ENCODE results near the gene RAB9A. TPM values are rescaled to one million over a fixed set of nuclear protein-coding genes. Genes with fewer than 3 reads are reported as not detected.

The RAB9A gene
- total and polyA plus RNA-seq, 9 of the 15 experiments (the other 6 are each of a cell fraction or from before 2014, with no cell fraction given): 13.5 to 20.8 (median 17.7) TPM

DNA sequence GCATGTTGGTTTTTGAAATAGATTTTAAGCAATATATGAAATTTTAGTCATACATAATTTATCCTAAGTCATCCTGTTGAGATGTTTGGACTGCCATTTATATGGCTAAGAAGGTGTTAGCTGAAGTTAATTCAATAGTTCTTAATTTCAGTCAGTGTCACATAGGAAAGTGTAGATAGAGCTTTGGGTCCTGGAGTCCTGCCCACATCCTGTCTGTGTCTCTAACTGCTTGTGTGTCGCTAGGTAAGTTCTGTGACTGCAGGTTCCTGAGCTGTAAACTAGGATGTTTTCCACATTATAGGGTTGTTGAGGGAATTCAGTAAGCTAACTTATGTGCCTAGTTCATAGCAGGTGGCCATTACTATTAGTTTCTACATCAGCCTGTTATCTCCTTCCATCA, 66.3 kb downstream of the RAB9A start (continued):
- TF ChIP-seq ZNF639 (CRISPR knock-in tag; conservative IDR thresholded peaks at IDR 0.05 in 1 of 2, IDR thresholded peaks at IDR 0.05 in 1 of 2): no peak
- TF ChIP-seq ZNF224 (CRISPR knock-in tag; IDR thresholded peaks at IDR 0.05): no peak
- no peak for TF ChIP-seq NEUROD1 (IDR thresholded peaks at IDR 0.05; ENCODE audit: borderline replicate concordance, low read depth, low read length, partially characterized antibody)
- no peak for TF ChIP-seq PHF21A (IDR thresholded peaks at IDR 0.05; ENCODE audit: borderline replicate concordance, low read depth)

DNA sequence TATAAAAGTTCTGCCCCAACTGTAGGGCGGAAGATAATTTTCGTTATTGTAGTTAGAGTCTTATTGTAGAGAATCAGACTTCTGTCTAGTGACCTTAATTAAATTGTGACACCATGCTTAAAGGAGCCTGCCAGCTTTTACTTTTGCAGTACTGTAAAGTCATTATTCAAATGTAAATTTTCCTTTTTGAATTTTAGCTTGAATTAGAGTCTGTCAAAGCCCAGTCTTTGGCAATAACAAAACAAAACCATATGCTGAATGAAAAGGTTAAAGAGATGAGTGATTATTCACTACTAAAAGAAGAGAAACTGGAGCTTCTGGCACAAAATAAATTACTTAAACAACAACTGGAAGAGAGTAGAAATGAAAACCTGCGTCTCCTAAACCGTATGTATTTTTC, 67.5 kb downstream of the RAB9A start:
- no TSS peak for BruUV-seq (replicated peaks)

More for the DNA sequence above, 67.5 kb downstream of the RAB9A start:
- in situ Hi-C loops (cut with MboI) (no loop called here), intact Hi-C loops (cut with micrococcal nuclease) (no loop called here)
- TF ChIP-seq XRCC5 (IDR thresholded peaks at IDR 0.05; ENCODE audit: low read depth, low read length) (no peak), ATF3 (IDR thresholded peaks at IDR 0.05) (no peak), ATF3 (CRISPR knock-in tag; conservative IDR thresholded peaks at IDR 0.05) (no peak), ZNF384 (IDR thresholded peaks at IDR 0.05; ENCODE audit: low read depth, low read length) (no peak), RBFOX2 (IDR thresholded peaks at IDR 0.05; ENCODE audit: low read depth, low read length) (no peak), ZKSCAN1 (IDR thresholded peaks at IDR 0.05; ENCODE audit: low read depth, low read length) (no peak), CCAR2 (IDR thresholded peaks at IDR 0.05; ENCODE audit: low read depth, low read length) (no peak), CCNT2 (IDR thresholded peaks at IDR 0.05; ENCODE audit: borderline replicate concordance, extremely low read depth, insufficient read length, low read depth, low read length) (no peak), NFRKB (IDR thresholded peaks at IDR 0.05; ENCODE audit: low read depth) (no peak)
- TF ChIP-seq, protein P1, sequence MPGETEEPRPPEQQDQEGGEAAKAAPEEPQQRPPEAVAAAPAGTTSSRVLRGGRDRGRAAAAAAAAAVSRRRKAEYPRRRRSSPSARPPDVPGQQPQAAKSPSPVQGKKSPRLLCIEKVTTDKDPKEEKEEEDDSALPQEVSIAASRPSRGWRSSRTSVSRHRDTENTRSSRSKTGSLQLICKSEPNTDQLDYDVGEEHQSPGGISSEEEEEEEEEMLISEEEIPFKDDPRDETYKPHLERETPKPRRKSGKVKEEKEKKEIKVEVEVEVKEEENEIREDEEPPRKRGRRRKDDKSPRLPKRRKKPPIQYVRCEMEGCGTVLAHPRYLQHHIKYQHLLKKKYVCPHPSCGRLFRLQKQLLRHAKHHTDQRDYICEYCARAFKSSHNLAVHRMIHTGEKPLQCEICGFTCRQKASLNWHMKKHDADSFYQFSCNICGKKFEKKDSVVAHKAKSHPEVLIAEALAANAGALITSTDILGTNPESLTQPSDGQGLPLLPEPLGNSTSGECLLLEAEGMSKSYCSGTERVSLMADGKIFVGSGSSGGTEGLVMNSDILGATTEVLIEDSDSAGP (CRISPR knock-in tag; IDR thresholded peaks at IDR 0.05): no peak
- POLR2A ChIA-PET: no interaction called here
- H3K4me3 ChIP-seq: no peak overlapping the region
- H3K27ac ChIP-seq (ENCODE audit: extremely low read depth, low read depth, low read length): no peak overlapping the region
- no peak overlapping the region for H3K9ac ChIP-seq (ENCODE audit: insufficient read depth in 1 of 2, low read depth in 2 of 2, low read length in 2 of 2)
- FAIRE-seq (no peak), ATAC-seq (no peak), DNase-seq (ENCODE audit: extremely low read depth in 1 of 4, low spot score in 3 of 4) (no peak)
- no peaks in the 10 kb centered on the region for H3K9me3 ChIP-seq (replicated peaks; ENCODE audit: control insufficient read depth, insufficient read depth, low read depth, low read length)
- H3K27me3 ChIP-seq (ENCODE audit: control insufficient read depth in 2 of 2, insufficient read depth in 2 of 2, low read length in 2 of 2): no peaks in the 10 kb centered on the region
- H2AFZ ChIP-seq (ENCODE audit: low read depth, low read length): no peak overlapping the region
- CTCF ChIA-PET (ENCODE audit: low intra/inter-chr PET ratio): interaction anchor here (0.6 kb wide), 1 partner anchor 9 kb away, joined by 3 read pairs; no protein-coding TSS in a partner anchor
- no peaks in the 10 kb centered on the region for H3K79me2 ChIP-seq (ENCODE audit: control insufficient read depth, insufficient read depth, low read length)
- H3K36me3 ChIP-seq (ENCODE audit: control insufficient read depth, insufficient read depth, low read length): peaks cover 78% of the 10 kb centered on the region
- H4K20me1 ChIP-seq (replicated peaks; ENCODE audit: control insufficient read depth, insufficient read depth, low read length): no peaks in the 10 kb centered on the region
- WGBS (ENCODE audit: insufficient coverage, low coverage, missing lambda C conversion rate): 81% methylated on average over 4 of the region's 4 CpGs
- no peaks in the 10 kb centered on the region for H3K9me1 ChIP-seq (ENCODE audit: control insufficient read depth, insufficient read depth, low read length)
- H3K4me2 ChIP-seq (ENCODE audit: insufficient read depth, low read length): no peak overlapping the region
- H3K4me1 ChIP-seq (replicated peaks in 1 of 2; ENCODE audit: control insufficient read depth in 2 of 2, insufficient read depth in 2 of 2, low read length in 2 of 2): no peaks in the 10 kb centered on the region
